Measurements from ENCODE around the gene KLC4.

GRCh38 chr6:43103253-43103876 is 43.9 kb downstream of the KLC4 start:
- TF ChIP-seq CTCF (IDR thresholded peaks at IDR 0.05) (no peak), REST (IDR thresholded peaks at IDR 0.05) (no peak), FOSB (CRISPR knock-in tag; IDR thresholded peaks at IDR 0.05) (no peak), POLR2A (IDR thresholded peaks at IDR 0.05; ENCODE audit: low read length) (no peak), HDAC2 (IDR thresholded peaks at IDR 0.05) (no peak), BHLHE40 (IDR thresholded peaks at IDR 0.05; ENCODE audit: low read depth, low read length) (no peak), HOXB5 (CRISPR knock-in tag; IDR thresholded peaks at IDR 0.05) (no peak), PHF8 (IDR thresholded peaks at IDR 0.05; ENCODE audit: borderline replicate concordance, low read depth) (no peak), HOXA7 (CRISPR knock-in tag; IDR thresholded peaks at IDR 0.05) (no peak), CEBPB (IDR thresholded peaks at IDR 0.05) (no peak), JUN (IDR thresholded peaks at IDR 0.05) (no peak), EP300 (IDR thresholded peaks at IDR 0.05) (no peak), PBX3 (IDR thresholded peaks at IDR 0.05) (no peak)

All from A549 (cell line).